Measurements from ENCODE around the gene EIF2S1.
"Not testable (repeated sequence)": the region's sequence is repeated elsewhere in the genome, so short reads cannot be mapped to it uniquely, and the experiment has no call there.

The EIF2S1 gene

DNA sequence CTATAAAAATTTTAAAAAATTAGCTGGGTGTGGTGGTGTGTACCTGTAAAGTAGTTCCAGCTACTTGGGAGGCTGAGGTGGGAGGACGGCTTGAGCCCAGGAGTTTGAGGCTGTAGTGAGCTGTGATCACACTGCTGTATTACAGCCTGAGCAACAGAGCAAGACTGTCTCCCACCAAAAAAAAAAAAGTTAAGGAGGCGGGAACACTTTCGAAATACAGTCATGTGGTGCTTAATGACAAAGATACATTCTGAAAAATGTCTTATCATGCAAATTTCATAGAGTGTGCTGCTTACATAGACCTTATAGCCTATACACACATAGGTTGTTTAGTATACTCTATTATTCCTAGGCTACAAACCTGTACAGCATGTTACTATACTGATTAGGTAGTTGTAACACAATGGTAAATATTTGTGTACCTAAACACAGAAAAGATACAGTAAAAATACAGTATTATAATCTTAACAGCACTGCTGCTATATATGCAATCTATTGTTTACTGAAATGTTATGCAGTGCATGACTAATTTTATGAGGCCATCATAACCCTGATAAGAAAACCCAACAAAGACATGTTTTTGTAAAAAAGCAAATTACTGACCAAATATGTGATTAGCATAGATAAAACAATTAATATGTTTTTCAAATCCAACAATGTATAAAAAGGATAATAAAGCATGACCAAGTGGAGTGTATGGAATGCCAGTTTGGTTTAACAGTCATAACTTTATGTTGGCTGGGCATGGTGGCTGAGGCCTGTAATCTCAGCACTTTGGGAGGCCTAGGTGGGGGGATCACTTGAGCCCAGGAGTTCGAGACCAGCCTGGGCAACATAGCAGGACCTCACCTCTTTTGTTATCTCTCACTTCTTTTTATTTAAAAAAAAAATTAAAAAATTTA, 11.4 kb downstream of the EIF2S1 start:
- DNase-seq, result no peak

DNA sequence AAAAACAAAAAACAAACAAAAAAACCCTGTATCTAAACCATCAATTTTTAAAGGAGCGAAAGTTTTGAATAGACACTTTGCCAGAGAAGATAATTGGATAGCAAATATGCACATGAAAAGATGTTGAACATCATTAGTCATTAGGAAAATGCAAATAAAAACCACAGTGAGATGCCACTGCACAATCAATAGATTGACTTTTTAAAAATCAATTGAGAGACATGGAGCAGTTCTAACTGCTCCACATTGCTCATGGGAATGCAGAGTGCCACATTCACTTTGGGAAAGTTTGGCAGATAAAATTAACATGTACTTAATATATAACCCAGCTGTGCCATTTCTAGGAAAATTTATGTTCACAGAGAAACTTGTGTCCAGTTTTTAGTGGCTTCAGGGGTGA, 12.7 kb downstream of the EIF2S1 start:
- no peak for DNase-seq

DNA sequence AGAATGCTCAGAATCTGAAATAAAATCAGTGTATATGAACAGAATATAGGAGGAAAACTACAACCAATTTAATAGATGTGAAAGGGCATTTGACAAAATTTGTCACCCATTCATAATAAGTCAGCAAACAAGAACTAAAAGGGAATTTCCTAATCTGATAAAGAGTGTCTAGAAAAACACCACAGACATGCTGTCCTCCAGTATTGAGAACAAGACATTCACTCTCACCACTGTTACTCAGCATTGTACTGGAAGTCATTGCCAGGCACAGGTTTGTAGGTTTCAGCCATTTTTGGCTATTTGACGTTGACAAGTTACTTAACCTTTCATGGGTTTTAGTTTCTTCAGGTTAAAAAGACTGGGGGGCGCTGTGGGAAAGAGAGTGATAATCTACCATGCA, 13.2 kb downstream of the EIF2S1 start:
- DNase-seq, result no peak

DNA sequence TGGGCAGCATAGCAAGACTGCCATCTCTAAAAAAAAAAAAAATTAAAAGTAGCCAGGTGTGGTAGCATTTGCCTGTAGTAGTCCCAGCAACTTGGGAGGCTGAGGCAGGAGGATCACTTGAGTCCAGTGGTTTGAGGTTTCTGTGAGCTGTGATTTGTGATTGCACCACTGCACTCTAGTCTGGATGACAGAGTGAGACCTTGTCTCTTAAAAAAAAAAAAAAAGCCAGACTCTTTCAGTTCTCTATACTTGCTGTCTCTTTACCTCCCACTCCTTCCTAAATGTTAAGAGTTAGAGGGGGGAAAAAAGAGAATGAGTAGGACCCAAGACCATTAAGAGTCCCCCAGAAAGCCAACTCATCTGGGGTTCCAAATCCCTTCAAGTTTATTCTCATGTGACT, 17.8 kb downstream of the EIF2S1 start:
- DNase-seq, result no peak

DNA sequence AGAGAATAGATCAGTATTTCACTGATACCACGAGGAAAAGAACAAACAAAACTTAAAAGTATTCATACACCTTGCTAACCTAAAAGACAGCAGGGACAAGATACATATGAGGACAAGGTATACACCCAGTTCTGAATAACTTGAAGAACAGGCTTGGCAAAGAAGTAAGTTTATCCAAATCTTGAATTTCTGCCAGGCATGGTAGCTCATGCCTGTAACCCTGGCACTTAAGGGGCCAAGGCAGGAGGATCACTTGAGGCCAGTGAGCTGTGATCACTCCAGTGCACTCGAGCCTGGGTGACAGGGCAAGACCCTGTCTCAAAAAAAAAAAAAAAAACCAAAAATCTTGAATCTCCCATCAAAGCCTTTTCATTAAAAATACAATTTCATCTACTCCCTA, 25.0 kb downstream of the EIF2S1 start:
- DNase-seq, result no peak

DNA sequence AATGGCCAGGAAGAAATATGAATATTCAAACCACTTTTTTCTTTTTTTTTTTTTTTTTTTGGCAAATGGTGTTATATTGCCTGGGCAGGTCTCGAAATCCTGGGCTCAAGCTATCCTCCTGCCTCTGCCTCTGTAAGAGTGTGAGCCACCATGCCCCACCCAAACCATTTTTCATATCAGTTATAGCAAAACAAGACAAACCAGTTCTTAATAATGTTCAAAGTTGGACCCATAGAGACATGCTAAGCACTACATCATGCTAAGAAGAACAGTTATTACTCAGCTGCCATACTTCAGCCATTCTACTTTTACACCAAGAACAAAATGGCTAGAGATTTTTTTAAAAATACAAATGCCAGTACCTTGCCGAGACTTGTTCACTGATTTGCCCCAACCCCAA, 25.5 kb downstream of the EIF2S1 start:
- DNase-seq, result no peak

DNA sequence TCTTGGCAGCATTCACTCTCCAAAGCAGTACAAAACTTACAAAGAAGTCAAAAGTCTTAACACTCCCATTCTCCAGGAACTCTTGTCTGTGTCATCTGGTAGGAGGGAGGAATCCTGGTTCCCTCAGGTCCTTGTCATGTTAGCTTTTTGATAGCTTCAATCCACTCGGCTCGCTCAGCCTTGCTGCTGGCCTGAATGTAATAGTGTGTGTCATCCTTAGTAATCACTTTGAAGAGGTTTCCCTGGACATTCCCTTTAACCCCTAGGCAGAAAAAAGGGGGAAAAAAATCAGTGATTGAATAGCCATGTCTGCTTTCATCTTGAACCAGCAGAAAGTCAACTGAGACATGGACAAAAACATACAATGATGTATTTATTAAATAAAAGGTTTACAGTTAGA, 27.1 kb downstream of the EIF2S1 start:
- no peak for DNase-seq

DNA sequence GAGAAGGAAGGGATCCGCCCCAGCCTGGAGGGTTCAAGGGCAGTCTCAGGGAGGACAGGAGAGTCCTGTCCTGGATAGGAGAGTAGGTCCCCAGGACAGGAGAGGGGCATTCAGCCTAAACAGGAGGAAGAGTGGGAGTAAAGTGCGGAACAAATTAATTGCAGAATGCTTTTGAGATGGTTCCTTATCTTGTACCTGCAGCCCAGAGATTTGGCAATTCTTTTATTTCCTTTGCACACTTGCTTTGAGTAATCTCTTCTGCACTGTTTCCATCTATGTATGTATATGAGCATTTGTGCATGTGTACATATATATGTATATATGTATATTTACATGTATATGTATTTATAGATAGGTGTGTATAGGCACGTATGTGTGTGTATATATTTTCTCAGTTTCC, 29.1 kb downstream of the EIF2S1 start:
- DNase-seq, result no peak

DNA sequence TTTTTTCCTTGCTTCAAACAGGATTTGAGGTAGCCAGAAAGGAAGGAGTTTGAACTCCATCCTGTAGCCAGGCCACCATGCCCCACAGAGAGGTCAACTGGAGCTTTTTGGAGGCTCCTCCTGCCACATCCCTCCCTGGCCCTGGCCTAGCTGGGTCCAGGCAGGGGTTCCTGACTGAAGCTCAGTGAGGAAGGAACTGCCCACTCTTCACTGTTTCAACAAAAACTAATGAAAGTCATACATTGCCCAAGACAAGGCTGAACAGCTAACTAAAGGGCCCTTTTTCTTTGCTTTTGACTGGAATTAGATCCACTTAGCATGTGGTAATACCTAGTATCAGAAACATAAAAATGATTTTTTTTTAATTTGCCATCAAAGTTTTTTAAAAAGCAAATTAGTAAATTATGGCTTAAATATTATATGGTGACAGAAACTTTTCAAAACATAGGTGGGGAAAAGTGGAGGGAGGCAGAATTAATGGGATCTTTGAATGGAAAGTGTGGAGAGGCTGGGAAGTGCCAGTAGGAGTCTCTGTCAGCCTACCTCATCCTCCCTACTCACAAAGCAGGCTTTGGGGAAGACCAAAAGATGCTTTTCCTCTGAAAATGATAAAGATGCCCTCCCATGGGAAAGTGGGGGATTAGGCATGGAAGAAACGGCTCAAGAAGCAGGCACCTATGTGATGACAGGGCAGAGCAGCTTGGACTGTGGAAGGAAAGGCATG, 29.8 kb downstream of the EIF2S1 start:
- DNase-seq, result no peak

DNA sequence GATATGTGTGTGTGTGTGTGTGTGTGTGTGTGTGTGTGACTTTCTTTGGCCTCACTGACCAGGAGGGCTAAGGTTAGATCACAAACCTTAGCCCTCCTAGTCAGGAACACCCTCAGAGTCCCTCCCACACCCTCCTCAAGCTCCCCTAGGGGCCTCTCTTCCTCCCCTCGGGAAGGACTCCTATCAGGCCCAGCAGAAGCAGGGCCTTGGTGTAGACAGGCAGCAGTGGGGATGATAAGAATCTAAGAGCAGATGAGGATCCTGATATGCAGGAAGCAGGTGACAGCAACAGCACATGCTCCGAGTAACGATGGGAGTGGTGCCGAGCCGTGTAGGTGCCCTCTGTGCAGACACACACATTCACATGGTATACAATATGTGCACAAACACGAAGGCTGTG, 31.1 kb downstream of the EIF2S1 start:
- no peak for DNase-seq

DNA sequence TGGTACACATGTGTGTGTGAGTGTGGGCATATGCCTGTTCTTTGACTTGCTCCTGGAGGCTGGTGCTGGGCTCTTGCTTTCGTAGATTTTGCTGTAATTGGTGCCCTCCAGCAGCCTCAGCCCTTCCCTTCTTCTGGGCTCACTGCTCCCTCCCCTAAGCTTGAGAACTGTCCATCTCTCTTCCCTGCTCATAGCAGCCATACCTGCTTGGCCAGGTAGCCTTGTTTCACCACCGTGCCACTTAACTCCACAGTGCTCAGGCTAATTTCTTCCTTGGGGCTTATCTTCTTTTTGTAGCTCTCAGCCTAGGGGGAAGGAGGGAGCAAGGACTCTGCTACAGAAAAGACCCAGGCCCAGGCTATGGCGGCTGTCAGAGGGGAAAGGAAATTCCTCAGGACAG, 32.0 kb downstream of the EIF2S1 start:
- DNase-seq, result no peak

DNA sequence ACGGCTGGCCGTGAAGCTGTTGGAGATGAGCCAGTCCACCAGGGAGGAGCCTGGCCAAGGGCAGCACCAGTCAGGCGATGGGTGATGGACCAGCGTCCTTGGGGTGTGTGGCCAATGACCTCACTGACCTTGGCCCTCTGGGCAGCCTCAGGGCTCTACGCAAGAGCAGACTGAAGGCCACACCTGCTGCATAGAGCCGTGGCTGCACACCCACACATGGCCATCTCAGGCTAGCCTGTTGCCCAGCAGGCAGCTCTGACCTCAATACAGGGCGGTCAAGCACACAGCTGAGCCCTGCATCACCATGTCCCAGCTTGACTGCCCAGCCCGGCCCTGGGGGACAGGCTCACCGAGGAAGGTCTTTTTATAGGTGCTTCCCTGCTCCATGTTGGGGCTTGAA, 32.7 kb downstream of the EIF2S1 start:
- no peak for DNase-seq

DNA sequence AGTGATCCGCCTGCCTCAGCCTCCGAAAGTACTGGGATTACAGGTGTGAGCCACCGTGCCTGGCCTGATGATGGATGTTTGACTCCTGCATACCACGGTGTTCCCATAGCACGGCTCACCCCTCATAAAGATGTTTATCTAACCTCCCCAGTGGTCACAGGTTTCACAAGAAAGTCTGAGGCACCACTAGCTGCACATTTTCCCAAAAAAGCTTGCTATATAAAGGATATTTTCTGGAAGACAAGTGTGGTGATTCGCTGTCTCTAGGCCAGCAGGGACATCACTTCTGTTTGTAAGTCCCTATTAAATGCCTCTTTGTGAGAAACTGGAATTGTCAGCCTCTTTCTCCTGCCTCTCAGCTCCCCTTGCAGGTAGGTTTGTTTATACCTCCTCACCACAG, 33.6 kb downstream of the EIF2S1 start:
- DNase-seq, result no peak

DNA sequence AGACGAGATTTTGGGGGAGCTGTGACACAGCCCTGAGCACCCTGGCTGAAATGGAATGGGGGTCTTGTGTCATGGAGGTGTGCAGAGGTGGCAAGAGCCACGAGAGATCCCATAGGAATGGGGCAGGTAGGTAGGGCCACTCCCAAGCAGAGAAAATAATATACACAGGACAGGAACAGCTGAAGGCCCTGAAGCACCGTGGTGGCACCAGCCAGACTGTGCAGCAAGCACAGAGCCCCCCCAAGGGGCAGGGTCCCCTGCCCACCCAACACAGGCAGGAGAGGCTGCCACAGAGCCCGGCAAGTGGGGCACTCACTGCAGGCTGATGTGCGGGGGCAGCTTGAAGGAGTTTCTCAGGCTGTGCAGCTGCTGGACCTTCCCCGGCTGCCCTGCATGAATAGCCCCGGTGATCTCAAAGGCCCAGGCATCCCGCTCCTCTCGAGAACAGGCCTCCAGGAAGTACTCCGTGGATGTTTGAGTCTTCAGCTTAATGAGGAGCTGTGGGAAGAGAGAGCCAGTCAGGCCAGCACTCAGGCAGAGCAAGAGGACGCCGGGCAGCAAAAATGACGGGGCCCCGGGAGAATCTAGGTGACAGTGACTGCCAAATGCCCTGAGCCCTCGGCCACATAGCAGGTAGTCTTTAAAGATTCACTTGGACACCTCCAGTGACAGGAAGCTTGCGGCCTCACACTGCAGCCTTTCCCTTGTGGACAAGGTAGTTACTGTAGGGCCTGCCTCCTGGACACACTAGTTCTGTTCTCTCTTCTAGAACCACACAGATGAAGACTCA, 35.2 kb downstream of the EIF2S1 start:
- no peak for DNase-seq

DNA sequence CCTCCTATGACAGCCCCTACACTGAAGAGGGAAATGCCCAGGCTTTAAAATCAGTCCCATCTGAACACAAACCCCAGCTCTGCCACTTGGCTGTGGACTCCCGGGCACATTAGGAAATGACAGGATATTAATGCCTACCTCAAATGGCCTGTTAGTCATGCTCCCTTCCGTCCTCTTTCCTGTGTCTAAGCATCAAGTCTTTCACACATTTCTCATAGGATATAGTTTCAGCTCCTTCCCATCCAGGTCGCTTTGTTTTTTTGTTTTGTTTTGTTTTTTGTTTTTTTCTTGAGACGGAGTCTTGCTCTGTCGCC, 35.7 kb downstream of the EIF2S1 start:
- no peak for DNase-seq

DNA sequence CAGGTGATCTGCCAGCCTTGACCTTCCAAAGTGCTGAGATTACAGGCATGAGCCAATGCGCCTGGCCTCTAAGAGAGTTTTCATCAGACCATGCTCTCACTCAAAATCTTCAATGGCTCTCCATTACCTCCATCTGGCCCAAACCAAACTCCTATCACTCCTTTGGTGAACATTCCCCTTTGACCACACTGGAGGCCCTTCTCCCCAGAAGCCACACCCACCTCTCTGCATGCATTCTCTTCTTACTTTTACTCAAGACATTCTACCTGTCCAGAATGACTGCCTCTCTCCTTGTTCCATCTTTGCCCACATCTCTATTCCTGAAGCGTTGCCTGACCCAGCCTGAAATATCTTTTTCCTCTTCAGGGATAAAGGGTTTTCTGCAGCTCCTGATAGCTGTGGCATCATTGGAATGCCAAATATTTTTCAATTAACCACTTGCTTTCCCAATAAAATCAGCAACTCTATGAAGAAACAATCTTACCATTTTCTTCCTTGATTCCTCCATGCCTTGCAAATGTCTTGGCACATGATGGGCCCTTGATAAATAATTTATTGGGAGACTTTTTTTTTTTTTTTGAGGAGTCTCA, 36.3 kb downstream of the EIF2S1 start:
- DNase-seq, result no peak

DNA sequence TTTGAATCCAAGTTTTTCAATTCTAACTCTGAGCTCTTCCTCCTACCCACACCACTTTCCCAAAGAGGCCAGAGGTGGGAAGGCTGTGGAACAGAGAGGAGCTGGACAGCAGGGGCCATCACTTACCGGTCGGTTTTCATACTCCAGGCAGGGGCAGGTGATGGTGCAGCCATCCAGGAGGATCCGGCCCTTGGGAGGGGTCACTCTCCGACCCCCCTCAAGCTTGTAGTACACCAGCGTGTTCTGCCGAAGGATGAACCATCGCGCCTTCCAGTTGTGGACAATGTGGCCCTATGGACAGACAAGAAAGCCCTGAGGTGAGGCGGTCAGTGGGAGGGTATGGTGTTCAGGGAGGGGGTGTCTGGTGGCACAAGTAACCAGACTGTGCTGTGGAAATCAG, 37.4 kb downstream of the EIF2S1 start:
- no peak for DNase-seq

DNA sequence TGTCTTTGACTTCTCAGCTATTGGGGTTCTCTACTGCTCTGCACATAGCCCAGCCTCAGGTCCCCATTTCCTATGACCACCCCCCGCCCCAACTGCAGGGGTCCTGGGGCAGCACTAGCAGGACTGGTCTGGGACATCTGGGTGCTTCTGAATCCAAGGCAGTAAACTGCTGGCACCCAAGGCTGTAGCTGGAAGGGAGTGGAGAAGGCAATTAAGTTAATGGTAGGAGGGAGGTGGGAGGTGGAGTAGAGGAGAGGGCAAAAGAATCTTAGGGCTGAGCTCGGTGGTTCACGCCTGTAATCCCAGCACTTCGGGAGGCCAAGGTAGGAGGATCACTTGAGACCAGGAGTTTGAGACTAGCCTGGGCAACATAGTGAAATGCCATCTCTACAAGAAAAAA, 40.3 kb downstream of the EIF2S1 start:
- DNase-seq, result no peak

DNA sequence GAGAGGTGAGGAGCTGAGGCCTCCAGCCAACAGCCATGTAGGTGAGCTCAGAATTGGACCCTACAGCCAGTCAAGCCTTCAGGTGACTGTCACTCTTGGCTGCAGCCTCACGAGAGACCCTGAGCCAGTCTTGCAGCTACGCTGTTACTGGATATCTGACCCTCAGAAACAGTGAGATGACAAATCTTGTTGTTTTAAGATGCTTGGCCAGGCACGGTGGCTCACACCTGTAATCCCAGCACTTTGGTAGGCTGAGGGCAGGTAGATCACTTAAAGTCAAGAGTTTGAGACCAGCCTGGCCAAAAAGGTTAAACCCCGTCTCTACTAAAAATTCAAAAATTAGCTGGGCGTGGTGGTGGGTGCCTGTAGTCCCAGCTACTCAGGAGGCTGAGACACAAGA, 45.6 kb downstream of the EIF2S1 start:
- no peak for DNase-seq

DNA sequence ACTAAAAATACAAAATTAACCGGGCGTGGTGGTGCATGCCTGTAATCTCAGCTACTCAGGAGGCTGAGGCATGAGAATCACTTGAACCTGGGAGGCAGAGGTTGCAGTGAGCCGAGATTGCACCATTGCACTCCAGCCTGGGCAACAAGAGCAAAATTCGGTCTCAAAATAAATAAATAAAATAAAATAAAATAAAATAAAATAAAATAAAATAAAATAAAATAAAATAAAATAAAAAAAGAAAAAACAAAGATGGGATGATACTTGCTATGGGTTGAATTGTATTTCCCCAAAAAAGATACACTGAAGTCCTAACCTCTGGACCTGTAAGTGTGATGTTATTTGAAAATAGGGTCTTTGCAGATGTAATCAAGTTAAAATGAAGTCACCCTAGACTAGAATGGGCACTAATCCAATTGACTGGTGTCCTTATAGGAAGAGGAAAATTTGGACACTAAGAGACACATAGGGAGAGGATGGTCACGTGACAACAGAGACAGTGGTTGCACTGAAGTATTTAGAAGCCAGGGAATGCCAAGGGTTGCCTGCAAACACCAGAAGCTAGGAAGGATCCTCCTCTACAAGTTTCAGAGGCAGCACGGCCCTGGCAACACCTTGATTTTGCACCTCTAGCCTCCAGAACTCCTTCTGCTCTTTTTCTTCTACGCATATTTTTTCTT, 48.1 kb downstream of the EIF2S1 start:
- DNase-seq, result not testable (repeated sequence)

DNA sequence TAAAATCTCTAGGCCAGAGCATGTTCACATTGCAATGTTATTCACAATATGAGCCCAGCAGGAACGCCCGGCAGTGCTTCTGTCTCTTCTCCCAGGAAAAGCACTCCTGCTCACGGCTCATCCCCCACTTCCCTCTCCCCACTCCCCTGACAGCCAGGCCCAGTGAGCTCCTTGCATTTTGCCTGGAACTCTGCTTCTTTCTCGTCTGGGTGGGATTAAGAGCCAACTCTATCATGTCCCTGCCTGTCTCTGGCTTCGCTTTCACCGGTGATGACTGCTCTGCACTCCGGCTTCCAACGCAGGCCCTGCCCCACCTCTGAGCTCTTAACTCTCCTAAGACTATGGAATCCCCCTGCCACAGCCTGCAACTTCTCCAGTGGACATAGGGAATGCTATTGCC, 49.3 kb downstream of the EIF2S1 start:
- DNase-seq, result no peak

Data from nucleus accumbens (tissue), 56 donors.